WTC11 (cell line): Measurements from ENCODE around the gene UQCC3.

ENCODE experiments used
- ATF1 ChIP-seq: sonication (generic); formaldehyde crosslinking; IDR thresholded peaks from 2 replicates; pipeline ENCODE4 v1.8.1; 2023; ENCODE audit warnings: mild to moderate bottlenecking, moderate library complexity, missing genetic modification reagents
- CREB1 ChIP-seq: sonication (generic); formaldehyde crosslinking; IDR thresholded peaks from 2 replicates; pipeline ENCODE4 v1.8.0; 2023; ENCODE audit warnings: mild to moderate bottlenecking, missing genetic modification reagents
- CREM ChIP-seq: sonication (generic); formaldehyde crosslinking; IDR thresholded peaks from 2 replicates; pipeline ENCODE4 v1.8.1; 2022; ENCODE audit warnings: mild to moderate bottlenecking, missing genetic modification reagents, moderate library complexity
- EMX1 ChIP-seq: fragments of 250-450 bp; sonication (Bioruptor Pico); IDR thresholded peaks from 2 replicates; pipeline ENCODE4 v1.8.0; 2021; ENCODE audit warnings: mild to moderate bottlenecking
- ESRRA ChIP-seq: sonication (generic); formaldehyde crosslinking; IDR thresholded peaks from 2 replicates; pipeline ENCODE4 v1.8.1; 2022; ENCODE audit warnings: mild to moderate bottlenecking, missing genetic modification reagents, borderline replicate concordance
- JUN ChIP-seq: sonication (generic); formaldehyde crosslinking; IDR thresholded peaks from 2 replicates; pipeline ENCODE4 v1.8.0; 2023; ENCODE audit warnings: mild to moderate bottlenecking, missing genetic modification reagents
- MAX ChIP-seq: sonication (generic); formaldehyde crosslinking; IDR thresholded peaks from 2 replicates; pipeline ENCODE4 v1.8.0; 2022; ENCODE audit warnings: mild to moderate bottlenecking, missing genetic modification reagents
- SMAD4 ChIP-seq: sonication (generic); formaldehyde crosslinking; IDR thresholded peaks from 2 replicates; pipeline ENCODE4 v1.8.0; 2022; ENCODE audit warnings: mild to moderate bottlenecking, missing genetic modification reagents
- SP1 ChIP-seq: sonication (generic); formaldehyde crosslinking; conservative IDR thresholded peaks from 2 replicates; pipeline ENCODE4 v1.8.1; 2022; ENCODE audit warnings: missing genetic modification reagents
- ZNF423 ChIP-seq: fragments of 250-450 bp; sonication (Bioruptor Pico); IDR thresholded peaks from 2 replicates; pipeline ENCODE4 v2.1.2; 2022; ENCODE audit warnings: mild to moderate bottlenecking, moderate library complexity
- TF ChIP-seq, protein P1 (sequence below): fragments of 200-600 bp; IDR thresholded peaks from 2 replicates; pipeline ENCODE4 v1.8.0; 2022; ENCODE audit warnings: antibody characterized with exemption
- TF ChIP-seq, protein P2 (sequence below): sonication (generic); formaldehyde crosslinking; IDR thresholded peaks from 2 replicates; pipeline ENCODE4 v1.8.1; 2023; ENCODE audit warnings: mild to moderate bottlenecking, moderate library complexity, missing genetic modification reagents
- TF ChIP-seq, protein P3 (sequence below): sonication (generic); formaldehyde crosslinking; IDR thresholded peaks from 2 replicates; pipeline ENCODE4 v1.8.1; 2022; ENCODE audit warnings: low read depth, missing genetic modification reagents, borderline replicate concordance
- TF ChIP-seq, protein P4 (sequence below): fragments of 250-450 bp; sonication (Bioruptor Pico); IDR thresholded peaks from 2 replicates; pipeline ENCODE4 v1.9.0; 2021; ENCODE audit warnings: mild to moderate bottlenecking, borderline replicate concordance

- TF ChIP-seq, protein P1, sequence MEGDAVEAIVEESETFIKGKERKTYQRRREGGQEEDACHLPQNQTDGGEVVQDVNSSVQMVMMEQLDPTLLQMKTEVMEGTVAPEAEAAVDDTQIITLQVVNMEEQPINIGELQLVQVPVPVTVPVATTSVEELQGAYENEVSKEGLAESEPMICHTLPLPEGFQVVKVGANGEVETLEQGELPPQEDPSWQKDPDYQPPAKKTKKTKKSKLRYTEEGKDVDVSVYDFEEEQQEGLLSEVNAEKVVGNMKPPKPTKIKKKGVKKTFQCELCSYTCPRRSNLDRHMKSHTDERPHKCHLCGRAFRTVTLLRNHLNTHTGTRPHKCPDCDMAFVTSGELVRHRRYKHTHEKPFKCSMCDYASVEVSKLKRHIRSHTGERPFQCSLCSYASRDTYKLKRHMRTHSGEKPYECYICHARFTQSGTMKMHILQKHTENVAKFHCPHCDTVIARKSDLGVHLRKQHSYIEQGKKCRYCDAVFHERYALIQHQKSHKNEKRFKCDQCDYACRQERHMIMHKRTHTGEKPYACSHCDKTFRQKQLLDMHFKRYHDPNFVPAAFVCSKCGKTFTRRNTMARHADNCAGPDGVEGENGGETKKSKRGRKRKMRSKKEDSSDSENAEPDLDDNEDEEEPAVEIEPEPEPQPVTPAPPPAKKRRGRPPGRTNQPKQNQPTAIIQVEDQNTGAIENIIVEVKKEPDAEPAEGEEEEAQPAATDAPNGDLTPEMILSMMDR = no peak
- TF ChIP-seq, protein P2, sequence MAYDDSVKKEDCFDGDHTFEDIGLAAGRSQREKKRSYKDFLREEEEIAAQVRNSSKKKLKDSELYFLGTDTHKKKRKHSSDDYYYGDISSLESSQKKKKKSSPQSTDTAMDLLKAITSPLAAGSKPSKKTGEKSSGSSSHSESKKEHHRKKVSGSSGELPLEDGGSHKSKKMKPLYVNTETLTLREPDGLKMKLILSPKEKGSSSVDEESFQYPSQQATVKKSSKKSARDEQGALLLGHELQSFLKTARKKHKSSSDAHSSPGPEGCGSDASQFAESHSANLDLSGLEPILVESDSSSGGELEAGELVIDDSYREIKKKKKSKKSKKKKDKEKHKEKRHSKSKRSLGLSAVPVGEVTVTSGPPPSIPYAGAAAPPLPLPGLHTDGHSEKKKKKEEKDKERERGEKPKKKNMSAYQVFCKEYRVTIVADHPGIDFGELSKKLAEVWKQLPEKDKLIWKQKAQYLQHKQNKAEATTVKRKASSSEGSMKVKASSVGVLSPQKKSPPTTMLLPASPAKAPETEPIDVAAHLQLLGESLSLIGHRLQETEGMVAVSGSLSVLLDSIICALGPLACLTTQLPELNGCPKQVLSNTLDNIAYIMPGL = no peak
- TF ChIP-seq ESRRA (CRISPR knock-in tag) = no peak
- TF ChIP-seq ZNF423 (CRISPR knock-in tag) = no peak
- no peak for TF ChIP-seq ATF1 (CRISPR knock-in tag)
- no peak for TF ChIP-seq JUN (CRISPR knock-in tag)
- no peak for TF ChIP-seq SMAD4 (CRISPR knock-in tag)
- no peak for TF ChIP-seq CREB1 (CRISPR knock-in tag)
- TF ChIP-seq CREM (CRISPR knock-in tag) = no peak
- TF ChIP-seq, protein P3, sequence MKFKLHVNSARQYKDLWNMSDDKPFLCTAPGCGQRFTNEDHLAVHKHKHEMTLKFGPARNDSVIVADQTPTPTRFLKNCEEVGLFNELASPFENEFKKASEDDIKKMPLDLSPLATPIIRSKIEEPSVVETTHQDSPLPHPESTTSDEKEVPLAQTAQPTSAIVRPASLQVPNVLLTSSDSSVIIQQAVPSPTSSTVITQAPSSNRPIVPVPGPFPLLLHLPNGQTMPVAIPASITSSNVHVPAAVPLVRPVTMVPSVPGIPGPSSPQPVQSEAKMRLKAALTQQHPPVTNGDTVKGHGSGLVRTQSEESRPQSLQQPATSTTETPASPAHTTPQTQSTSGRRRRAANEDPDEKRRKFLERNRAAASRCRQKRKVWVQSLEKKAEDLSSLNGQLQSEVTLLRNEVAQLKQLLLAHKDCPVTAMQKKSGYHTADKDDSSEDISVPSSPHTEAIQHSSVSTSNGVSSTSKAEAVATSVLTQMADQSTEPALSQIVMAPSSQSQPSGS = no peak
- no peak for TF ChIP-seq MAX (CRISPR knock-in tag)
- TF ChIP-seq EMX1 (CRISPR knock-in tag) = peak; percentile 85; the same call in 1 of the 2 replicates
- TF ChIP-seq, protein P4, sequence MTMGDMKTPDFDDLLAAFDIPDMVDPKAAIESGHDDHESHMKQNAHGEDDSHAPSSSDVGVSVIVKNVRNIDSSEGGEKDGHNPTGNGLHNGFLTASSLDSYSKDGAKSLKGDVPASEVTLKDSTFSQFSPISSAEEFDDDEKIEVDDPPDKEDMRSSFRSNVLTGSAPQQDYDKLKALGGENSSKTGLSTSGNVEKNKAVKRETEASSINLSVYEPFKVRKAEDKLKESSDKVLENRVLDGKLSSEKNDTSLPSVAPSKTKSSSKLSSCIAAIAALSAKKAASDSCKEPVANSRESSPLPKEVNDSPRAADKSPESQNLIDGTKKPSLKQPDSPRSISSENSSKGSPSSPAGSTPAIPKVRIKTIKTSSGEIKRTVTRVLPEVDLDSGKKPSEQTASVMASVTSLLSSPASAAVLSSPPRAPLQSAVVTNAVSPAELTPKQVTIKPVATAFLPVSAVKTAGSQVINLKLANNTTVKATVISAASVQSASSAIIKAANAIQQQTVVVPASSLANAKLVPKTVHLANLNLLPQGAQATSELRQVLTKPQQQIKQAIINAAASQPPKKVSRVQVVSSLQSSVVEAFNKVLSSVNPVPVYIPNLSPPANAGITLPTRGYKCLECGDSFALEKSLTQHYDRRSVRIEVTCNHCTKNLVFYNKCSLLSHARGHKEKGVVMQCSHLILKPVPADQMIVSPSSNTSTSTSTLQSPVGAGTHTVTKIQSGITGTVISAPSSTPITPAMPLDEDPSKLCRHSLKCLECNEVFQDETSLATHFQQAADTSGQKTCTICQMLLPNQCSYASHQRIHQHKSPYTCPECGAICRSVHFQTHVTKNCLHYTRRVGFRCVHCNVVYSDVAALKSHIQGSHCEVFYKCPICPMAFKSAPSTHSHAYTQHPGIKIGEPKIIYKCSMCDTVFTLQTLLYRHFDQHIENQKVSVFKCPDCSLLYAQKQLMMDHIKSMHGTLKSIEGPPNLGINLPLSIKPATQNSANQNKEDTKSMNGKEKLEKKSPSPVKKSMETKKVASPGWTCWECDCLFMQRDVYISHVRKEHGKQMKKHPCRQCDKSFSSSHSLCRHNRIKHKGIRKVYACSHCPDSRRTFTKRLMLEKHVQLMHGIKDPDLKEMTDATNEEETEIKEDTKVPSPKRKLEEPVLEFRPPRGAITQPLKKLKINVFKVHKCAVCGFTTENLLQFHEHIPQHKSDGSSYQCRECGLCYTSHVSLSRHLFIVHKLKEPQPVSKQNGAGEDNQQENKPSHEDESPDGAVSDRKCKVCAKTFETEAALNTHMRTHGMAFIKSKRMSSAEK (CRISPR knock-in tag) = 0 out of 2 replicates have a peak, but pooled peaks have one; percentile 55
- no peak for TF ChIP-seq SP1 (CRISPR knock-in tag)
These were observed 5.1 kb upstream of the UQCC3 start for GRCh38 chr11:62666259-62666926.
